GM10266 (cell line): ENCODE data around the gene ARMC8.

ENCODE experiments used
- DNase-seq: peaks from one replicate; pipeline ENCODE4 v3.0.0; 2012; ENCODE audit errors: extremely low spot score
- TF ChIP-seq, protein P1 (sequence below): IDR thresholded peaks from 2 replicates; pipeline ENCODE4 v1.5.1; 2012; ENCODE audit warnings: mild to moderate bottlenecking, low read depth; ENCODE audit not compliant: control insufficient read depth, insufficient read depth; ENCODE audit errors: missing control alignments

The ARMC8 gene

DNA sequence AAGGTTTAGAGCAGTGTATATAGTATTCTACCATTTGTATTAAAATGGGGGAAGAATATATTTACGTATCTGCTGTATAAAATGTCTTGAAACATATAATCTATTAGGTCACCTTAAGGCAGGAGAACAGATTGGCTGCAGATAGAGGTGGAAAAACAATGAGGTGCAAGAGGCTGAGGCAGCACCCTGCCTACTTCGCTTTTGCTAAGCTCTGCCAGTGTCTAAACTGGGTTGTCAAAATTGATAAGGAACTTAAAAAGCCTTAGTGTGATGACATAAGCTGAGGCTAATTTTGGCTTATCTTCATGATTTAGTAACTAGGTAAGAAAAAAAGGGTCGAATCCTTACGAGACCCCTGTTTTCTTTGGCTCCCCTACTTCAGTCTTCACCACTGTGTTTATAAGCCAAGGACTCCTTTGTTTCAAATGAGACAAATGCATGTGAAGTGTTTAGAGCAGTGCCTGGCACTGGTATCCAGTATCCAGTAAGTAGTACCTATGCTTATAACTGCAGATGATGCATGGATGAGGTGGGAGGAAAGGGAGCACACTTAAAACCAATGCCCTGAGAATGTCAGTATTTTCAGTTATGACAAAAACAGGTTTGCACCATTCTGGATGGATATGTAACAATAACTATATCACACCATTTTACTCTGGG lies 45.7 kb downstream of the ARMC8 start:
- no peak for DNase-seq
- TF ChIP-seq, protein P1, sequence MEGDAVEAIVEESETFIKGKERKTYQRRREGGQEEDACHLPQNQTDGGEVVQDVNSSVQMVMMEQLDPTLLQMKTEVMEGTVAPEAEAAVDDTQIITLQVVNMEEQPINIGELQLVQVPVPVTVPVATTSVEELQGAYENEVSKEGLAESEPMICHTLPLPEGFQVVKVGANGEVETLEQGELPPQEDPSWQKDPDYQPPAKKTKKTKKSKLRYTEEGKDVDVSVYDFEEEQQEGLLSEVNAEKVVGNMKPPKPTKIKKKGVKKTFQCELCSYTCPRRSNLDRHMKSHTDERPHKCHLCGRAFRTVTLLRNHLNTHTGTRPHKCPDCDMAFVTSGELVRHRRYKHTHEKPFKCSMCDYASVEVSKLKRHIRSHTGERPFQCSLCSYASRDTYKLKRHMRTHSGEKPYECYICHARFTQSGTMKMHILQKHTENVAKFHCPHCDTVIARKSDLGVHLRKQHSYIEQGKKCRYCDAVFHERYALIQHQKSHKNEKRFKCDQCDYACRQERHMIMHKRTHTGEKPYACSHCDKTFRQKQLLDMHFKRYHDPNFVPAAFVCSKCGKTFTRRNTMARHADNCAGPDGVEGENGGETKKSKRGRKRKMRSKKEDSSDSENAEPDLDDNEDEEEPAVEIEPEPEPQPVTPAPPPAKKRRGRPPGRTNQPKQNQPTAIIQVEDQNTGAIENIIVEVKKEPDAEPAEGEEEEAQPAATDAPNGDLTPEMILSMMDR, result no peak

DNA sequence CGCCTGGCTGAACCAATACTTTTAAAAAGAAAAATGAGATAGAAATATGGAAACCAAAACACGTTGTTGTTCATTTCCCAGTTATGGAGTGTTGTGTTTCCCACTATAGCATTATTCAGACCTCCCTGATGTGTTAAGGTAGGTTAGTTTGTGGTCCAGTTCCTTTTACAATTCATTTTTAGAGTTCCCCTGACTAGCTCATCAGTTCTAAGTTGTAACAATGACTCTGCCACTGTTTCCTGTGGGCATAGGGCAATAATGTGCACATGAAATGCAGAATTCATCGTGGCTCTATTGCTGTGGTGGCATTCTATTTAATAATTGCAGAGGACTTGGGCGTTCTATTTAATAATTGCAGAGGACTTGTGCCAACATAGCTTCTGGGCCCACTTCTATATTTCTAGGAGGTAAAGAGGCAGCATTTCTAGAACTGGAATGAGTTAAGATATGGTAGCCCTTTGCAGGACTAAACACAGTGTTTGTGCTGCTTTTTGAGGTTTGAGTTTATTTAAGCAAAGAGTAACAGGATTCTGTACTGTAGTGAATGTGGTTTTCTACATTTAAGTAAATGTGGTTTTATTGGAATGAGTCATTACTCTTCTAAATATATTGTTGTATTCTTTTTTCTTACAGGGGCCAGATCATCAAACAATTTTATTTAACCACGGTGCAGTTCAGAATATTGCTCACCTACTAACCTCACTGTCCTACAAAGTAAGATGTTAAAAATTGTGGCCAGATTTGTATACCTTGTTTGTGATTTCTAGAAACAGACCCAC lies 47.5 kb downstream of the ARMC8 start:
- no peak for DNase-seq
- TF ChIP-seq, protein P1, result no peak

DNA sequence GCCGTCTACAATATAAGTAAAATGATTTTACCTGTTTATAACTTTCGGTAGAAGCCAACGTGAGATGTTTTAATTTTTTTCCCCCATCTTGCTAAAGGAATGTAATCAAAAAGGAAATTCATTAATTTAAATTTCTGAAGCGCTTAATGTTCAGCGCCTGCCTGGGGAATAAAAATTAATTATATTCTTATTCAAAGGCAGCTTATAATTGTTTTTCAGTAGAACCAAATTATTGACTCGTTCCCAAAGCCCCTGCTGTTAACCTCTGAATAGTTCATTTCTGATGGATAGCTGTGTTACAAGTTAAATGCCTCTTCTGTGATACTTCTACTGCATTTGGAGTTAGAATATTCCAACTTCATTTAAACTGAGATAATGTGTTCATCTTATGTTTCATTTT lies 51.6 kb downstream of the ARMC8 start:
- DNase-seq, result no peak
- TF ChIP-seq, protein P1, result no peak

DNA sequence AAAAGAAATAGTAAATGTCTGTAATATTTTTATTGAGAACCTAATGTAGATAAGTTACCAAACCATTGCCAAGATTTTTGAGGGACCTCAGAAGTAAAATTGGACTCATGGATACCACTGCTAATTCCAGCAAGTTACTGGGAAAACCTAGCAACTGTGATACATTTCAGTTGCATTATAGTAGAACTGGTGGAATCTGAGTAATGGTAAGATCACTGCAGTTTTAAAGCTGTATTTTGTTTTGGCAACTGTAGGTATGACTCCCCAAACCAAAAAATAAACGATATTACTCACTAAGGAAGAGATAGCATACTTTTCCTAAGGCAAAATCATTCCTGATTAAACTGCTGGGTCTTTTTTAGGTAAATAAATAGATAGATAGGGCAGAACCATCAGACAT lies 54.0 kb downstream of the ARMC8 start:
- TF ChIP-seq, protein P1, result no peak
- no peak for DNase-seq

GRCh38 chr3:138241676-138242075 lies 54.6 kb downstream of the ARMC8 start:
- TF ChIP-seq, protein P1, result no peak
- no peak for DNase-seq

- DNase-seq, result no peak
- TF ChIP-seq, protein P1, result no peak
Observed at GRCh38 chr3:138242466-138242865, 55.4 kb downstream of the ARMC8 start.

DNA sequence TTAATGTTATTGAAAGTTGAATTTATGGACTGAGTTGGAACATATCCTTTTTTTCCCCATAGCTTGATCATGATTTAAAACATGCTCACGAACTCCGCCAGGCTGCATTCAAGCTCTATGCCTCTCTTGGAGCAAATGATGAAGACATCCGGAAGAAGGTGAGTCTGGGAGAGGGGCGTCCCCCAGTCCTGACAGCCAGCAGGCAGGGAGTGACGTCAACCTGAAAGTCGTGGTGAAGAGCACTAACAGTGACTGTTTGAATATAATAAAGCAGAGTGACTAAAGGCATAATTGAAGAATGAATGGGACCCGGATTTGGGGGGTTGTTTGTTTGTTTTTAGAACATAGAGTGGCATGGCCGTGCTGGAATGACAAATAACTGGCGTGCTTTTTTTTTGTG lies 57.9 kb downstream of the ARMC8 start:
- TF ChIP-seq, protein P1, result no peak
- no peak for DNase-seq
